ENCODE data around the gene PSMA1. TPM values are rescaled to one million over a fixed set of nuclear protein-coding genes. Genes with fewer than 3 reads are reported as not detected.

The PSMA1 gene
- total RNA-seq, 1 experiment from 2014 or later: 167 TPM

- Mint-ChIP-seq H3K9me3 (peaks cover 10 to 18% of the 10 kb centered on the region in 2 experiments), H3K27me3 (ENCODE audit: low read depth) (no peaks in the 10 kb centered on the region; the same call in 1 of the 2 replicates)
- WGBS (ENCODE audit: extremely low coverage, insufficient read length, low lambda C conversion rate): no CpG with 5 or more reads among the region's 2 CpGs
These were observed 45.7 kb upstream of the PSMA1 start for GRCh38 chr11:14565845-14566244.

More at GRCh38 chr11:14565845-14566244, 45.7 kb upstream of the PSMA1 start:
- Histone ChIP-seq H4K91ac (ENCODE audit: insufficient read length, low read depth, low read length) (no peak overlapping the region), H3K4me2 (ENCODE audit: insufficient read depth, insufficient read length, low read length) (no peak overlapping the region), H3K4me1 (ENCODE audit: insufficient read depth, low read length) (no peaks in the 10 kb centered on the region), H3K27me3 (ENCODE audit: insufficient read depth, low read length) (no peaks in the 10 kb centered on the region), H4K5ac (ENCODE audit: insufficient read length, low read depth, low read length) (no peak overlapping the region), H3K9me3 (ENCODE audit: control insufficient read depth, low read depth, low read length) (no peaks in the 10 kb centered on the region), H2BK12ac (ENCODE audit: insufficient read length, low read depth, low read length) (no peak overlapping the region), H2AFZ (ENCODE audit: low read length) (no peak overlapping the region), H3K56ac (ENCODE audit: insufficient read length, low read depth, low read length) (no peak overlapping the region), H2BK15ac (ENCODE audit: low read depth, low read length) (no peak overlapping the region), H3K23ac (ENCODE audit: insufficient read length, low read depth, low read length) (no peak overlapping the region), H2BK5ac (ENCODE audit: insufficient read length, low read length) (no peak overlapping the region), H2AK5ac (ENCODE audit: insufficient read length, low read length) (no peak overlapping the region), H3K79me2 (ENCODE audit: insufficient read depth, low read length) (no peaks in the 10 kb centered on the region), H2BK20ac (ENCODE audit: low read depth, low read length, poor library complexity, severe bottlenecking) (no peak overlapping the region), H3T11ph (ENCODE audit: low read length) (no peak overlapping the region), H3K4ac (ENCODE audit: low read depth, low read length) (no peak overlapping the region), H2BK120ac (ENCODE audit: low read depth, low read length, poor library complexity, severe bottlenecking) (no peak overlapping the region), H3K27ac (ENCODE audit: insufficient read length, low read depth, low read length) (no peak overlapping the region), H3K9ac (ENCODE audit: extremely low read depth, insufficient read length, low read length) (no peak overlapping the region), H4K8ac (replicated peaks; ENCODE audit: insufficient read length, low read depth, low read length) (no peak overlapping the region), H4K20me1 (ENCODE audit: control insufficient read depth, insufficient read depth, insufficient read length) (no peaks in the 10 kb centered on the region), H3K18ac (ENCODE audit: insufficient read length, low read depth, low read length) (no peak overlapping the region), H3K14ac (ENCODE audit: insufficient read depth, low read length) (no peak overlapping the region), H3K79me1 (ENCODE audit: insufficient read depth, low read depth, low read length, poor library complexity, severe bottlenecking) (no peaks in the 10 kb centered on the region), H3K23me2 (ENCODE audit: insufficient read length, low read depth, low read length, poor library complexity, severe bottlenecking) (no peaks in the 10 kb centered on the region)
- peaks cover 0 to 9% (median 6%) of the 10 kb centered on the region in 3 experiments; a peak in 5 of 7 replicates for H3K36me3 Mint-ChIP-seq (ENCODE audit: insufficient read depth in 1 of 3, low read depth in 3 of 3)
- H3K4me3 Mint-ChIP-seq: no peak overlapping the region
- TF ChIP-seq CTCF (conservative IDR thresholded peaks at IDR 0.05): no peak
- DNase-seq: no peak
- peaks cover 11 to 12% of the 10 kb centered on the region in 2 experiments for H3K4me1 Mint-ChIP-seq
- H3K27ac Mint-ChIP-seq: peak overlapping the region in 1 of 3 experiments; percentile 21; a peak in 1 of 7 replicates

Data from H9 (cell line).